Right lobe of liver (tissue), 6 donors: ENCODE measurements around the gene USP5. TPM values are rescaled to one million over a fixed set of nuclear protein-coding genes. Genes with fewer than 3 reads are reported as not detected.

Experiments used
- ATAC-seq, 4 donors: fragments of 200-7000 bp; cut with Tn5 transposase; one replicate each; pipeline ENCODE4 v1.9.1; 2020; ENCODE audit warnings: mild to moderate bottlenecking in 4 of 4, moderate library complexity in 4 of 4
- DNase-seq, 3 donors: peaks; one replicate each; pipeline ENCODE4 v3.0.0-alpha.2; 2020
- H3K27ac ChIP-seq, 3 donors: fragments of 200-600 bp; one replicate each; pipeline ENCODE4 v1.8.0; 2022
- H3K27me3 ChIP-seq, 2 donors: fragments of 200-600 bp; one replicate each; pipeline ENCODE4 v1.8.0; 2022
- H3K36me3 ChIP-seq, 4 donors: fragments of 200-600 bp; sonication (generic) in 1 of 4; one replicate each; pipeline versions ENCODE4 v1.5.1 to v1.8.0; 2017 to 2022; ENCODE audit warnings: control low read depth in 1 of 4
- H3K4me1 ChIP-seq, 4 donors: fragments of 200-600 bp; sonication (generic) in 1 of 4; one replicate each; pipeline versions ENCODE4 v1.5.1 to v1.8.0; 2017 to 2022; ENCODE audit warnings: control low read depth in 1 of 4
- H3K4me3 ChIP-seq, 3 donors: fragments of 200-600 bp; one replicate each; pipeline ENCODE4 v1.8.0; 2022
- H3K9me3 ChIP-seq, 4 donors: fragments of 200-600 bp; sonication (generic) in 1 of 4; one replicate each; pipeline versions ENCODE4 v1.5.1 to v1.8.0; 2017 to 2022; ENCODE audit warnings: control low read depth in 1 of 4
- POLR2A ChIP-seq: fragments of 450-650 bp; IDR thresholded peaks from one replicate; pipeline ENCODE4 v1.6.1; 2017; ENCODE audit warnings: antibody characterized with exemption, mild to moderate bottlenecking
- WGBS: methylation state at CpG from one replicate; pipeline ENCODE4 v1.1.6; 2018; ENCODE audit warnings: low coverage, low lambda C conversion rate; ENCODE audit not compliant: insufficient coverage; ENCODE audit errors: missing lambda C conversion rate; 5-methylcytosine and 5-hydroxymethylcytosine counted together
- intact Hi-C, 2 donors: fragments of 100-400 bp; cut with DNase I; formaldehyde crosslinking; loops; one replicate each; pipeline versions ENCODE4 v1.11.2 to v1.14.1; 2022
- total RNA-seq, 6 experiments: library from RNA; depleted of rRNA in 2 of 6; stranded (reverse); fragments of >200 nt in 2 of 6; fragmentation: NEBNext Ultra II Directional in 3 of 6; extraction: Animal tissue kit (Norgen Biotek cat#: 25700) in 3 of 6; gene quantifications; one replicate each; pipeline versions ENCODE4 v1.1.0 to v1.2.4, GENCODE V29; 2016 to 2023
- TF ChIP-seq, protein P1 (sequence below), 4 donors: fragments of 200-600 bp in 3 of 4; fragments of 450-650 bp in 1 of 4; IDR thresholded peaks; one replicate each; pipeline versions ENCODE4 v1.5.1 to v1.8.0; 2016 to 2022; ENCODE audit warnings: antibody characterized with exemption in 4 of 4, mild to moderate bottlenecking in 2 of 4
- donor health status: DM: no; HTN: yes; CAD: no.
- donor health status: DM: no; HTN: no; CAD: no.
- donor health status: DM: no; HTN: no; CAD: no.
- donor health status: DM: no; HTN: yes; CAD: no.
- donor health status: DM: no; HTN: yes; CAD: no.

USP5 gene
- total RNA-seq, 6 experiments from 2014 or later: 38.2 to 59.5 (median 42.6) TPM

DNA sequence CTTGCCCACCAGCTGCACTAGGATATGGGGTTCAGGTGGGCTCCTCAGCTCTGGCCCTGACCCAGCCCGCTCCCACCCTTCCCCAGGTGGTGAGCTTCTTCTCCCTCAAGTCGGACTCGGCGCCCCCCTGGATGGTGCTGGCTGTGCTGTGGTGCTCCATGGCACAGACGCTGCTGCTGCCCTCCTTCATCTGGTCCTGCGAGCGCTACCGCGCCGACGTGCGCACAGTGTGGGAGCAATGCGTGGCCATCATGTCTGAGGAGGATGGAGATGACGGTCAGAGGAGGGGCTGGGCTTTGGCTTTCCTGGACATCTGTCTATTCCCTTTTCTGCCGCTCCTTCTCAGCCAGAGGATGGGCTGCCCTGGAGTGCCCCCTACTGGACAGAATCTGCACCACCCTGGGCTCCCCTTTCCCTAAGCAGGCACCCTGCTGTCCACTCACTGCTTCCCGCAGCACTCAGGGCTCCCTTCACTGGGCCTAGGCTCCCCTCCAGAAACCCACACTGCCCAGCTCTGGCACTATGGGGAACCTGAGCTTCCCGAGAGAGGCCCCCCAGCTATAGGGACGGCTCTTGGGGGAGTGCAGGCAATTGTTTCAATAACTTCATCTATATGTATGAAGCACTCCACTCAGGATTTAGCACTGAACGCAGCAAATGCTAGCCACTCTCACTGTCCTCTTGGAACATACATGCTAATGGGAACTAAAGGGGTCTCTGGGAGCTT lies 26.4 kb upstream of the USP5 start:
- Histone ChIP-seq H3K27me3 (no peaks in the 10 kb centered on the region), H3K4me1 (peaks cover 0 to 10% (median 0%) of the 10 kb centered on the region in 4 donors), H3K9me3 (no peaks in the 10 kb centered on the region), H3K36me3 (no peaks in the 10 kb centered on the region), H3K27ac (no peak overlapping the region), H3K4me3 (no peak overlapping the region)
- intact Hi-C loops: loop anchor here in 1 of 2 donors (5.0 kb wide), 1 partner anchor 93 kb away; no protein-coding TSS in a partner anchor
- WGBS: 13% methylated on average over 16 of the region's 19 CpGs
- ATAC-seq: peak; percentile 83 to 87 (median 84)
- DNase-seq: peak; percentile 85 to 86 (median 85)
- TF ChIP-seq, protein P1, sequence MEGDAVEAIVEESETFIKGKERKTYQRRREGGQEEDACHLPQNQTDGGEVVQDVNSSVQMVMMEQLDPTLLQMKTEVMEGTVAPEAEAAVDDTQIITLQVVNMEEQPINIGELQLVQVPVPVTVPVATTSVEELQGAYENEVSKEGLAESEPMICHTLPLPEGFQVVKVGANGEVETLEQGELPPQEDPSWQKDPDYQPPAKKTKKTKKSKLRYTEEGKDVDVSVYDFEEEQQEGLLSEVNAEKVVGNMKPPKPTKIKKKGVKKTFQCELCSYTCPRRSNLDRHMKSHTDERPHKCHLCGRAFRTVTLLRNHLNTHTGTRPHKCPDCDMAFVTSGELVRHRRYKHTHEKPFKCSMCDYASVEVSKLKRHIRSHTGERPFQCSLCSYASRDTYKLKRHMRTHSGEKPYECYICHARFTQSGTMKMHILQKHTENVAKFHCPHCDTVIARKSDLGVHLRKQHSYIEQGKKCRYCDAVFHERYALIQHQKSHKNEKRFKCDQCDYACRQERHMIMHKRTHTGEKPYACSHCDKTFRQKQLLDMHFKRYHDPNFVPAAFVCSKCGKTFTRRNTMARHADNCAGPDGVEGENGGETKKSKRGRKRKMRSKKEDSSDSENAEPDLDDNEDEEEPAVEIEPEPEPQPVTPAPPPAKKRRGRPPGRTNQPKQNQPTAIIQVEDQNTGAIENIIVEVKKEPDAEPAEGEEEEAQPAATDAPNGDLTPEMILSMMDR (IDR thresholded peaks at IDR 0.05): peak; percentile 94 to 95 (median 94)
- no peak for TF ChIP-seq POLR2A

DNA sequence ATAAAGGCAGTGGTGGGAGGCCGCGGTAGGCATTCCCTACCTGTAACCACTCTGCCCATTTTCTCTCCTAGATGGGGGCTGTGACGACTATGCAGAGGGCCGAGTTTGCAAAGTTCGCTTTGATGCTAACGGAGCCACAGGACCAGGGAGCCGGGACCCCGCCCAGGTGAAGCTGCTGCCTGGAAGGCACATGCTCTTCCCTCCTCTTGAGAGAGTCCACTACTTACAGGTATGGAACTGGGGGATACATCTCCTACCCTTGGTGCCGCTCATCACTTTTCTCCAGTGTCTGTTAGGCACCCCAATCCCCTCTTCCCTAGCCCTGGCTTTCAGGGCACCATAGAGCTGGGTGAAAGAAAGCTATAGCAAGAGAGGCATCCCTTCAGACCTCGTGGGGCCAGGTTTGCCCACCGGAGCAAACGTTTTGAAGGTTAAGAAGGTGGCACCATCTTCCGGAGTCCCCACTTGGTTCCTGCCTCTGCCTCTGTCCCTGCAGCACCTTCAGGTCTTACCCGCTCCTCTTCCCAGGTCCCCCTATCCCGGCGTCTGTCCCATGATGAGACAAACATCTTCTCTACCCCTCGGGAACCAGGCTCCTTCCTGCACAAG lies 25.7 kb upstream of the USP5 start:
- intact Hi-C loops: loop anchor here in 1 of 2 donors (5.0 kb wide), 1 partner anchor 94 kb away; no protein-coding TSS in a partner anchor
- Histone ChIP-seq H3K9me3 (no peaks in the 10 kb centered on the region), H3K27me3 (no peaks in the 10 kb centered on the region), H3K27ac (no peak overlapping the region), H3K4me1 (peaks cover 0 to 10% (median 0%) of the 10 kb centered on the region in 4 donors), H3K36me3 (no peaks in the 10 kb centered on the region), H3K4me3 (no peak overlapping the region)
- DNase-seq (no peak), ATAC-seq (no peak)
- WGBS: 60% methylated on average over 6 of the region's 17 CpGs
- TF ChIP-seq POLR2A: no peak
- TF ChIP-seq, protein P1 (IDR thresholded peaks at IDR 0.05): no peak

DNA sequence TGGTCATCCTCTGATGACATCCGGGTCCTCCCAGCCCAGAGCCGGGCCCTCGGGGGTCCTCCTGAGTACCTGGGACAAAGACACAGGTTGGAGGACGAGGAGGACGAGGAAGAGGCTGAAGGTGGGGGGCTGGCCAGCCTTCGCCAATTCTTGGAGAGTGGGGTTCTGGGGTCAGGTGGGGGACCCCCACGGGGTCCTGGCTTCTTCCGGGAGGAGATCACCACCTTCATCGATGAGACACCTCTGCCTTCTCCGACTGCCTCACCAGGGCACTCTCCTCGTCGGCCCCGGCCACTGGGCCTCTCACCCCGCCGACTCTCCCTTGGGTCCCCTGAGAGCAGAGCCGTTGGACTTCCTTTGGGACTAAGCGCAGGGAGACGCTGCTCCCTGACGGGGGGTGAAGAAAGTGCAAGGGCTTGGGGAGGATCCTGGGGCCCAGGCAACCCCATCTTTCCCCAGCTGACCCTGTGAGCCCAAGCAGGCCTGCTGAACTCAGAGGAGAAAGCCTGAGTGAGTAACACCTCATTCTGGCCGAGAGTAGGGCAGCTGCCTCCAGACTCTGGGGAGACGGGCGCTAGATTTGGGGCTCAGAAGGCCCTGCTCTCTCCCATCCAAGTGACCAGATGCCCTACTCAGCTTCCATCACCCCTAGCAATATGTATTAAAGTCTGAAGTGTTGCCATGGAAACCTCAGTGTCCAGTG lies 25.1 kb upstream of the USP5 start:
- Histone ChIP-seq H3K4me3 (no peak overlapping the region), H3K27ac (no peak overlapping the region), H3K27me3 (no peaks in the 10 kb centered on the region), H3K4me1 (peaks cover 0 to 7% (median 0%) of the 10 kb centered on the region in 4 donors), H3K36me3 (no peaks in the 10 kb centered on the region), H3K9me3 (no peaks in the 10 kb centered on the region)
- intact Hi-C loops: loop anchor here in 1 of 2 donors (5.0 kb wide), 1 partner anchor 95 kb away; no protein-coding TSS in a partner anchor
- no peak for TF ChIP-seq POLR2A
- TF ChIP-seq, protein P1 (IDR thresholded peaks at IDR 0.05): no peak
- 73% methylated on average over 6 of the region's 22 CpGs for WGBS
- ATAC-seq: no peak
- DNase-seq: no peak

DNA sequence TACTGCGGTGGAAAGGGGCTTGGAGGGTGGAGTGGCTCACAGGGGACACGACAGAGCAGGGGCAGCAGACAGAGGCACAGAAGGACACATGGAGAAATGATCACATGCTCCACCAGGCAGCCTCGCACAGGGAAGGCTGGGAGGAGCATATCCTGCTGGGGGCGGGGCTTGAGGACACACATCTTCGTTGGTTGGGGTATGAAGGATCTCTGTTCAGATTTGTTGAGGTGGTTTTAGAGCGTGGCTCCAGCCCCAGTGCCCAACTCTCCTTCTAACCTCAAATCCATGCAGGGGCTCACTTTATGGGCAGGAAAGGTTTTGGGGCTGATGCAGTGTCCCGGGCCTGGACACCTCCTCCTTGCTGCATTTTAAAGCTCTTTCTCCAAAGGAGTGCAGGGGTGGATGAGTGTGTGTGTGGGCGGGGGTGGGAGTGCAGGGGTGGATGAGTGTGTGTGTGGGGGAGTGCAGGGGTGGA lies 24.5 kb upstream of the USP5 start:
- no peak overlapping the region for H3K4me3 ChIP-seq

More for the DNA sequence above, 24.5 kb upstream of the USP5 start:
- Histone ChIP-seq H3K9me3 (no peaks in the 10 kb centered on the region), H3K4me1 (peaks cover 0 to 5% (median 0%) of the 10 kb centered on the region in 4 donors), H3K27me3 (no peaks in the 10 kb centered on the region), H3K27ac (no peak overlapping the region), H3K36me3 (no peaks in the 10 kb centered on the region)
- DNase-seq (peak in 1 of 3 donors; percentile 69), ATAC-seq (peak; percentile 41 to 53 (median 48))
- TF ChIP-seq POLR2A: no peak
- TF ChIP-seq, protein P1 (IDR thresholded peaks at IDR 0.05): no peak
- intact Hi-C loops: loop anchor here in 1 of 2 donors (5.0 kb wide), 1 partner anchor 95 kb away; no protein-coding TSS in a partner anchor
- WGBS: 15% methylated on average over 6 of the region's 8 CpGs
